OCI-LY7 (cell line): ENCODE results near the gene APLP2. TPM values are rescaled to one million over a fixed set of nuclear protein-coding genes. Genes with fewer than 3 reads are reported as not detected.

ENCODE experiments used
- BruUV-seq: library from RNA; stranded (reverse); fragments of 400-500 nt; replicated peaks from 2 replicates; lab custom pipeline; 2021; lab: Mats Ljungman, UMichigan
- CTCF ChIA-PET: fragments of 300-600 bp; sonication (Branson Sonifier 250); formaldehyde crosslinking; loops from one replicate; lab custom pipeline; 2022; ENCODE audit warnings: antibody characterized with exemption; ENCODE audit not compliant: unreplicated experiment; lab: Charles Lee
- POLR2A ChIA-PET: fragments of 300-600 bp; sonication (Branson Sonifier 250); formaldehyde crosslinking; loops from one replicate; lab custom pipeline; 2022; ENCODE audit warnings: antibody characterized with exemption; lab: Charles Lee
- DNase-seq: peaks from one replicate; pipeline ENCODE4 v3.0.0-alpha.2; 2015; ENCODE audit warnings: low spot score
- H2AFZ ChIP-seq: fragments of 200-600 bp; sonication (generic), shearing (Covaris generic); 2 replicates; pipeline ENCODE4 v1.6.1; 2014; ENCODE audit warnings: mild to moderate bottlenecking, antibody characterized with exemption, low read length, moderate library complexity
- H3K27ac ChIP-seq: fragments of 200-600 bp; sonication (generic); 2 replicates; pipeline ENCODE4 v1.5.1; 2014; ENCODE audit warnings: mixed run types, low read depth, mild to moderate bottlenecking, moderate library complexity, low read length, inconsistent platforms; ENCODE audit not compliant: poor library complexity, severe bottlenecking
- H3K36me3 ChIP-seq: fragments of 200-600 bp; sonication (generic); 2 replicates; pipeline ENCODE4 v1.6.1; 2014; ENCODE audit warnings: mild to moderate bottlenecking, antibody characterized with exemption, low read length, moderate library complexity, mixed read lengths; ENCODE audit not compliant: insufficient read depth
- H3K4me1 ChIP-seq: fragments of 200-600 bp; sonication (generic); 2 replicates; pipeline ENCODE4 v1.5.1; 2014; ENCODE audit warnings: mild to moderate bottlenecking, low read length; ENCODE audit not compliant: insufficient read depth, poor library complexity, severe bottlenecking
- H3K4me2 ChIP-seq: fragments of 200-600 bp; sonication (generic); 2 replicates; pipeline ENCODE4 v1.6.1; 2014; ENCODE audit warnings: mild to moderate bottlenecking, low read length
- H3K4me3 ChIP-seq: fragments of 200-600 bp; sonication (generic); 2 replicates; pipeline ENCODE4 v1.5.1; 2014; ENCODE audit warnings: mild to moderate bottlenecking, low read depth, low read length; ENCODE audit not compliant: poor library complexity, severe bottlenecking
- H3K79me2 ChIP-seq: fragments of 200-600 bp; sonication (generic); 2 replicates; pipeline ENCODE4 v1.6.1; 2016; ENCODE audit warnings: low read depth, mild to moderate bottlenecking, low read length, moderate library complexity, mixed read lengths; ENCODE audit not compliant: insufficient read depth
- H3K9me2 ChIP-seq: fragments of 200-600 bp; sonication (generic); 2 replicates; pipeline ENCODE4 v1.6.1; 2016; ENCODE audit warnings: mild to moderate bottlenecking, low read length, mixed read lengths; ENCODE audit not compliant: insufficient read depth
- H3K9me3 ChIP-seq: fragments of 200-600 bp; sonication (generic); 2 replicates; pipeline ENCODE4 v1.6.1; 2014; ENCODE audit warnings: mild to moderate bottlenecking, mixed run types, low read length, mixed read lengths
- H4K20me1 ChIP-seq: fragments of 200-600 bp; sonication (generic); 2 replicates; pipeline ENCODE4 v1.6.1; 2014; ENCODE audit warnings: mild to moderate bottlenecking, antibody characterized with exemption, low read length, moderate library complexity, mixed read lengths; ENCODE audit not compliant: insufficient read depth
- EZH2phosphoT487 ChIP-seq: fragments of 200-600 bp; sonication (generic); IDR thresholded peaks from 2 replicates; pipeline ENCODE4 v1.6.1; 2018; ENCODE audit warnings: low read depth, borderline replicate concordance, mild to moderate bottlenecking, mixed run types, antibody characterized with exemption, low read length, moderate library complexity, mixed read lengths
- intact Hi-C: fragments of 100-400 bp; cut with micrococcal nuclease; formaldehyde crosslinking; loops from one replicate; pipeline ENCODE4 v1.10.0; 2022; ENCODE audit not compliant: unreplicated experiment
- total RNA-seq, 2 experiments: library from RNA; depleted of rRNA in 1 of 2; stranded (reverse); fragments of >200 nt in 1 of 2; shearing (Covaris generic) in 1 of 2; gene quantifications; 2 replicates each; pipeline ENCODE4 v1.2.3, GENCODE V29; 2014 to 2022
- TF ChIP-seq, protein P1 (sequence below): fragments of 200-600 bp; sonication (generic); conservative IDR thresholded peaks from 2 replicates; pipeline ENCODE4 v1.5.1; 2014; ENCODE audit warnings: mild to moderate bottlenecking, antibody characterized with exemption, low read length, moderate library complexity, mixed read lengths

Gene APLP2
- total RNA-seq, 2 experiments from 2014 or later = 147 to 284 TPM

- Histone ChIP-seq H3K4me2 (no peak overlapping the region), H4K20me1 (no peaks in the 10 kb centered on the region), H3K27ac (peak overlapping the region; percentile 67), H3K9me2 (no peaks in the 10 kb centered on the region), H3K79me2 (no peaks in the 10 kb centered on the region), H3K4me3 (no peak overlapping the region), H3K4me1 (peaks cover 29% of the 10 kb centered on the region), H2AFZ (no peak overlapping the region), H3K36me3 (peaks cover 77% of the 10 kb centered on the region), H3K9me3 (no peaks in the 10 kb centered on the region)
- CTCF ChIA-PET = interaction anchor here (1.1 to 1.4 kb wide), 2 partner anchors 12 to 16 kb away, joined by 3 read pairs; no protein-coding TSS in a partner anchor
- TF ChIP-seq, protein P1, sequence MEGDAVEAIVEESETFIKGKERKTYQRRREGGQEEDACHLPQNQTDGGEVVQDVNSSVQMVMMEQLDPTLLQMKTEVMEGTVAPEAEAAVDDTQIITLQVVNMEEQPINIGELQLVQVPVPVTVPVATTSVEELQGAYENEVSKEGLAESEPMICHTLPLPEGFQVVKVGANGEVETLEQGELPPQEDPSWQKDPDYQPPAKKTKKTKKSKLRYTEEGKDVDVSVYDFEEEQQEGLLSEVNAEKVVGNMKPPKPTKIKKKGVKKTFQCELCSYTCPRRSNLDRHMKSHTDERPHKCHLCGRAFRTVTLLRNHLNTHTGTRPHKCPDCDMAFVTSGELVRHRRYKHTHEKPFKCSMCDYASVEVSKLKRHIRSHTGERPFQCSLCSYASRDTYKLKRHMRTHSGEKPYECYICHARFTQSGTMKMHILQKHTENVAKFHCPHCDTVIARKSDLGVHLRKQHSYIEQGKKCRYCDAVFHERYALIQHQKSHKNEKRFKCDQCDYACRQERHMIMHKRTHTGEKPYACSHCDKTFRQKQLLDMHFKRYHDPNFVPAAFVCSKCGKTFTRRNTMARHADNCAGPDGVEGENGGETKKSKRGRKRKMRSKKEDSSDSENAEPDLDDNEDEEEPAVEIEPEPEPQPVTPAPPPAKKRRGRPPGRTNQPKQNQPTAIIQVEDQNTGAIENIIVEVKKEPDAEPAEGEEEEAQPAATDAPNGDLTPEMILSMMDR = no peak
- no peak for TF ChIP-seq EZH2phosphoT487
- POLR2A ChIA-PET = interaction anchor here (0.5 to 1.3 kb wide), 7 partner anchors 10 to 168 kb away, joined by 3 to 7 read pairs (median 3); no protein-coding TSS in a partner anchor
- DNase-seq = no peak
- intact Hi-C loops = loop anchor here (5.0 kb wide), 1 partner anchor 37 kb away; no protein-coding TSS in a partner anchor
- BruUV-seq = no TSS peak
Measured at GRCh38 chr11:130144861-130145281, 75.2 kb downstream of the APLP2 start.

DNA sequence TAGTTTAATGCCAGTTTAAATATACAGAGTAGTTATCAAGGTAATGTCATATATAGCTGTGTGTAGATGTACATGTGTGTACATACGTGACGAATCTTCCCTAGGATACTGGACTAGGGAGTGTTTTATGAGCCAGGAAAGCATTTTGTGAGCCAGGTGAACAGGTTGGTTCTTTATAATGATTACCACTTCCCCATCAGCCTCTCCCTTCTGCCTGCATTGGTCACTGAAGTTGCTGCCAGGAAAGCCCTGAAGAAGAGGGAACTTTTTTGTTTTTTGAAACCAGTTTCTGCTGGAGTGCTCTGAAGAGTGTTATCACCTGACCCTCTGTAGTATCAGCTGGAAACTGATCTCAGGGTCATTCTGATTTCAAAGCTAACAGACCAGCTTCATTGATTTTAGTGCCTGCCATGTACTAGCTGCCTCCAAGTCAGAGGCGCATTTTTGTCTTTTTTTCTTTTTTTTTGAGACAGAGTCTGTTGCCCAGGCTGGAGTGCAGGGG, 75.7 kb downstream of the APLP2 start:
- TF ChIP-seq EZH2phosphoT487 = no peak
- no TSS peak for BruUV-seq

GRCh38 chr11:130145975-130146776, 76.5 kb downstream of the APLP2 start:
- TF ChIP-seq EZH2phosphoT487 = no peak
- TF ChIP-seq, protein P1 = peak; percentile 64
- peaks cover 42% of the 10 kb centered on the region for H3K4me1 ChIP-seq
- no peak overlapping the region for H2AFZ ChIP-seq
- peak overlapping the region; percentile 47 for H3K4me2 ChIP-seq
- no TSS peak for BruUV-seq
- POLR2A ChIA-PET = interaction anchor here (0.6 to 1.4 kb wide), 12 partner anchors 10 to 252 kb away, joined by 3 to 7 read pairs (median 3); no protein-coding TSS in a partner anchor
- H3K9me2 ChIP-seq = no peaks in the 10 kb centered on the region
- peak overlapping the region; percentile 67 for H3K27ac ChIP-seq
- CTCF ChIA-PET = interaction anchor here (0.8 to 1.4 kb wide), 4 partner anchors 14 to 173 kb away, joined by 3 to 4 read pairs (median 4); no protein-coding TSS in a partner anchor
- no peak for DNase-seq
- no peaks in the 10 kb centered on the region for H3K9me3 ChIP-seq
- intact Hi-C loops = loop anchor here (5.0 kb wide), 1 partner anchor 36 kb away; no protein-coding TSS in a partner anchor
- H3K36me3 ChIP-seq = peaks cover 71% of the 10 kb centered on the region
- H3K79me2 ChIP-seq = no peaks in the 10 kb centered on the region
- H4K20me1 ChIP-seq = no peaks in the 10 kb centered on the region
- no peak overlapping the region for H3K4me3 ChIP-seq

More for the DNA sequence above, 75.7 kb downstream of the APLP2 start:
- intact Hi-C loops = loop anchor here (5.0 kb wide), 1 partner anchor 37 kb away; no protein-coding TSS in a partner anchor
- Histone ChIP-seq H3K4me2 (no peak overlapping the region), H3K9me2 (no peaks in the 10 kb centered on the region), H2AFZ (no peak overlapping the region), H3K4me1 (peaks cover 34% of the 10 kb centered on the region), H4K20me1 (no peaks in the 10 kb centered on the region), H3K27ac (peak overlapping the region; percentile 67), H3K36me3 (peaks cover 77% of the 10 kb centered on the region), H3K79me2 (no peaks in the 10 kb centered on the region), H3K9me3 (no peaks in the 10 kb centered on the region), H3K4me3 (no peak overlapping the region)
- CTCF ChIA-PET = interaction anchor here (1.1 to 1.4 kb wide), 3 partner anchors 13 to 20 kb away, joined by 3 to 4 read pairs (median 3); no protein-coding TSS in a partner anchor
- POLR2A ChIA-PET = interaction anchor here (0.5 to 1.4 kb wide), 12 partner anchors 9 to 168 kb away, joined by 3 to 7 read pairs (median 3); no protein-coding TSS in a partner anchor
- DNase-seq = no peak
